ENCODE results near the gene BCCIP.

BCCIP gene

DNA sequence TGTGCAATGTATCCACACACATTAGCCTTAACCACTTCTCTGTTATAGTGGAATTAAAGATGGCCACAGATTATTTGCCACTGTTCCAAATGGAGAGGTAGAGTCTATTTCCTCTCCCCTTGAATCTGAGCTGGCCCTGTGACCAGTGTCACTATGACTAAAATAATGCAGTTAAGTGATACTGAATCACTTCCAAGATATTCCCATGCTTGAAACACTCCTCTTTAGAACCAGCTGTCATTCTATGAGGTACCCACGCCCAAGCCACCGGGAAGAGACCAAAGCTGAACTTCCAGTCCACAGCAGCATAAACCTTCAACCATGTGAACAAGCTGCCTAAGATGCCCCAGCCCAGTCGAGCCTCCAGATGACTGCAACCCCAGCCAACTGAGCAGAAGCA, 59.9 kb downstream of the BCCIP start:
- FAIRE-seq (no peak), DNase-seq (ENCODE audit: low spot score) (peak; percentile 45)
